RWPE1 (cell line): ENCODE results near the gene TAF4.

ENCODE experiments used
- CTCF ChIA-PET: fragments of 350-600 bp; sonication (Branson Sonifier 250); formaldehyde crosslinking; extraction: SDS; loops from one replicate; lab custom pipeline; 2021; lab: Yijun Ruan, JAX
- POLR2A ChIA-PET: fragments of 400-600 bp; formaldehyde crosslinking; extraction: SDS; loops from one replicate; lab custom pipeline; 2020; ENCODE audit warnings: antibody characterized with exemption; ENCODE audit not compliant: low non-redundant PET; lab: Yijun Ruan, JAX
- DNase-seq: peaks from one replicate; pipeline ENCODE4 v3.0.0; 2012; ENCODE audit warnings: low spot score
- H3K27ac ChIP-seq: fragments of 450-650 bp; 2 replicates; pipeline ENCODE4 v1.5.1; 2017
- TF ChIP-seq, protein P1 (sequence below): fragments of 450-650 bp; conservative IDR thresholded peaks from 2 replicates; pipeline ENCODE4 v1.5.1; 2017; ENCODE audit warnings: low read depth, mild to moderate bottlenecking

Gene TAF4

DNA sequence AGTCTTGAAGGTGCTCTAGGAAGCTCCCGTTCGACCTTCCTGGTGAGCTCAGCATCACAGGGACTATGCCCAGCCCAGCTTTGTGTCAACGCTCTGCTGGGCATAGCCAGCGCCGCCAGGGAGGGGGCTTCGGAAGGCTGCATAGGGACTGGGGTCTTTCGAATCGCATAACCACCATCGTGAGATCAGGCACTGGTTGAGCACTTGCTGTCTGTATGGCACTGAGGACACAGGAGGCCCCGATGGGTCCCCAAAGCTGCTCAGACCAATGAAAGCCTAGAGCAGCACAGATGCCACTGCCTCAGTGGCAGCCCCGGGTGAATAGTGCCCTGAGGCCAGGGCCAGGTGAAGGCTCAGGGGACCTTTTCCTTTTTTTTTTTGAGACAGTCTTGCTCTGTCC, 96.7 kb downstream of the TAF4 start:
- ChIA-PET POLR2A (no interaction called here), CTCF (no interaction called here)
- TF ChIP-seq, protein P1, sequence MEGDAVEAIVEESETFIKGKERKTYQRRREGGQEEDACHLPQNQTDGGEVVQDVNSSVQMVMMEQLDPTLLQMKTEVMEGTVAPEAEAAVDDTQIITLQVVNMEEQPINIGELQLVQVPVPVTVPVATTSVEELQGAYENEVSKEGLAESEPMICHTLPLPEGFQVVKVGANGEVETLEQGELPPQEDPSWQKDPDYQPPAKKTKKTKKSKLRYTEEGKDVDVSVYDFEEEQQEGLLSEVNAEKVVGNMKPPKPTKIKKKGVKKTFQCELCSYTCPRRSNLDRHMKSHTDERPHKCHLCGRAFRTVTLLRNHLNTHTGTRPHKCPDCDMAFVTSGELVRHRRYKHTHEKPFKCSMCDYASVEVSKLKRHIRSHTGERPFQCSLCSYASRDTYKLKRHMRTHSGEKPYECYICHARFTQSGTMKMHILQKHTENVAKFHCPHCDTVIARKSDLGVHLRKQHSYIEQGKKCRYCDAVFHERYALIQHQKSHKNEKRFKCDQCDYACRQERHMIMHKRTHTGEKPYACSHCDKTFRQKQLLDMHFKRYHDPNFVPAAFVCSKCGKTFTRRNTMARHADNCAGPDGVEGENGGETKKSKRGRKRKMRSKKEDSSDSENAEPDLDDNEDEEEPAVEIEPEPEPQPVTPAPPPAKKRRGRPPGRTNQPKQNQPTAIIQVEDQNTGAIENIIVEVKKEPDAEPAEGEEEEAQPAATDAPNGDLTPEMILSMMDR, result no peak
- DNase-seq, result no peak
- no peak overlapping the region for H3K27ac ChIP-seq

GRCh38 chr20:61968036-61968810, 97.5 kb downstream of the TAF4 start:
- TF ChIP-seq, protein P1, result no peak
- H3K27ac ChIP-seq, result no peak overlapping the region
- ChIA-PET CTCF (interaction anchor here (0.6 to 0.7 kb wide), 2 partner anchors 656 to 1545 kb away, joined by 3 to 4 read pairs; no protein-coding TSS in a partner anchor), POLR2A (no interaction called here)
- no peak for DNase-seq

DNA sequence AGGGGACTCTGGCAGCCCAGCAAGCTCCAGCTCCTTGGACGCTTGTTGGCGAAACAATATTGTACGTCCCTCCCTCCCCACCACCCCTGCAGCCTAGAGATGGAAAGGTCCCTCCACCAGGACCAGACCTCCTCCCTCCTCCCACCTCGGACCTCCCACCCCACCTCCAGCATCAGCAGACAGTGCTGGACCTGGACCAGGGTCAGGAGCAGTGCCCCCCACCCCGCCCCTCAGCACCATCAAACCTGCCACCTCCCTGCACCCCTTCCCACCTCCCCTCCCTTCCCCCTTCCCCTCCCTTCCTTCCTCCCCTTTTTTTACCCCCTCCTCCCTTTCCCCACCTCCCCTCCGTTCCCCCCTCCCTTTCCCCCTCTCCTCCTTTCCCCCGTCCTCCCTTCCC, 98.4 kb downstream of the TAF4 start:
- POLR2A ChIA-PET, result no interaction called here
- no peak overlapping the region for H3K27ac ChIP-seq
- TF ChIP-seq, protein P1, result no peak

GRCh38 chr20:61966492-61967244, 99.0 kb downstream of the TAF4 start:
- TF ChIP-seq, protein P1, result no peak
- ChIA-PET CTCF (interaction anchor here (0.6 kb wide), 1 partner anchor 145 kb away, joined by 3 read pairs; no protein-coding TSS in a partner anchor), POLR2A (no interaction called here)

More for the DNA sequence above, 98.4 kb downstream of the TAF4 start:
- CTCF ChIA-PET, result interaction anchor here (0.6 kb wide), 1 partner anchor 144 kb away, joined by 3 read pairs; no protein-coding TSS in a partner anchor
- DNase-seq, result no peak

GRCh38 chr20:61965606-61966491, 99.8 kb downstream of the TAF4 start:
- ChIA-PET CTCF (interaction anchor here (0.6 kb wide), 1 partner anchor 27 kb away, joined by 3 read pairs; no protein-coding TSS in a partner anchor), POLR2A (no interaction called here)
- no peak for DNase-seq
- TF ChIP-seq, protein P1, result no peak
- no peak overlapping the region for H3K27ac ChIP-seq

More at GRCh38 chr20:61966492-61967244, 99.0 kb downstream of the TAF4 start:
- H3K27ac ChIP-seq, result no peak overlapping the region
- no peak for DNase-seq
